ENCODE results near the gene CHST9.

The CHST9 gene

DNA sequence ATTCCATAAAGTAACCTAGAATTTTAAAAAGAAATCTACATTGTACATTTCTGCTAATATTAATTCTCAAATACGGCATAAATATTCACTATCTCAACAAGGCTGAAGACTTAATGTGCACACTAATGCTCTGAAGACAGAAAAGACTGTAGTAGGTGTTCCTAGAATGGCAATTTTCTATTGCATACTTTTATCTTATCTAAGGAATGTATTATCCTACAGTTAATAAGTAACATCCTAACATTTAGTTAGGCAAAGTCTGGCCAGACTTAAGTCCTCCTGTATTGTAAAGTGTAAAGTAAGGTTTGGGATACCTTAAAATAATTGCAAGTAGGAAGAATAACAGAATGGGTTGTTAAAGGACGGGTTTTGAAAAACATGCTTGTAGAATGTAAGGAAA, 42.2 kb downstream of the CHST9 start:
- no peak for DNase-seq
- ChIA-PET POLR2A (no interaction called here), CTCF (no interaction called here)
- Histone ChIP-seq H3K9me3 (ENCODE audit: control extremely low read depth in 1 of 5, control insufficient read depth in 4 of 5, insufficient read depth in 2 of 5, low read depth in 1 of 5, low read length in 4 of 5) (peaks cover 0 to 1% (median 0%) of the 10 kb centered on the region in 5 experiments), H3K27me3 (replicated peaks in 2 of 5; ENCODE audit: control insufficient read depth in 4 of 5, insufficient read depth in 5 of 5, low read length in 4 of 5) (no peaks in the 10 kb centered on the region), H3K4me1 (ENCODE audit: control extremely low read depth in 1 of 4, control insufficient read depth in 4 of 4, insufficient read depth in 4 of 4, low read length in 3 of 4) (no peaks in the 10 kb centered on the region), H3K36me3 (ENCODE audit: control insufficient read depth in 4 of 4, insufficient read depth in 4 of 4, low read length in 3 of 4) (no peaks in the 10 kb centered on the region), H3K27ac (ENCODE audit: insufficient read depth in 1 of 2, low read depth in 1 of 2, low read length in 2 of 2, poor library complexity in 1 of 2, severe bottlenecking in 2 of 2) (no peak overlapping the region), H3K4me3 (ENCODE audit: control insufficient read depth in 1 of 7, extremely low read depth in 1 of 7, insufficient read depth in 4 of 7, low read depth in 2 of 7, low read length in 6 of 7) (no peak overlapping the region)
- WGBS (ENCODE audit: insufficient coverage) = no CpG with 5 or more reads among the region's 2 CpGs

DNA sequence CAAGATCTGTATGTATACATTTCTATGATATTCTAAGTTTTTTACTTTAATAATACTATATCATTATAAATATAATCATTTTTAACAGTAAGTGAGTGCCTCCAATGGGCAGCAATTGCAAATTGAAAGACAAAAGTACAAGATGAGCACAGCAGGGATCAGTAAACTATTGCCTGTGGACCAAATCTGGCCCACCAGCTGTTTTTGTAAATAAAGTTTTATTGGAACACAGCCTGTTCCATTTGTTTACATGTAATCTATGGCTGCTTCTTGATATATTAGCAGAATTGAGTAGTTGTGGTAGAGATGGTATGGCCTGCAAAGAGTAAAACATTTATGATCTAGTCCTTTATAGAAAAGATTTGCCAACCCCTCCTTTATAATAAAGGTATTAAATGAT, 43.2 kb downstream of the CHST9 start:
- Histone ChIP-seq H3K27ac (ENCODE audit: insufficient read depth in 1 of 2, low read depth in 1 of 2, low read length in 2 of 2, poor library complexity in 1 of 2, severe bottlenecking in 2 of 2) (no peak overlapping the region), H3K4me3 (ENCODE audit: control insufficient read depth in 1 of 7, extremely low read depth in 1 of 7, insufficient read depth in 4 of 7, low read depth in 2 of 7, low read length in 6 of 7) (no peak overlapping the region), H3K4me1 (ENCODE audit: control extremely low read depth in 1 of 4, control insufficient read depth in 4 of 4, insufficient read depth in 4 of 4, low read length in 3 of 4) (no peaks in the 10 kb centered on the region), H3K9me3 (ENCODE audit: control extremely low read depth in 1 of 5, control insufficient read depth in 4 of 5, insufficient read depth in 2 of 5, low read depth in 1 of 5, low read length in 4 of 5) (no peaks in the 10 kb centered on the region), H3K36me3 (ENCODE audit: control insufficient read depth in 4 of 4, insufficient read depth in 4 of 4, low read length in 3 of 4) (no peaks in the 10 kb centered on the region), H3K27me3 (replicated peaks in 2 of 5; ENCODE audit: control insufficient read depth in 4 of 5, insufficient read depth in 5 of 5, low read length in 4 of 5) (no peaks in the 10 kb centered on the region)
- ChIA-PET POLR2A (no interaction called here), CTCF (no interaction called here)
- DNase-seq = no peak

DNA sequence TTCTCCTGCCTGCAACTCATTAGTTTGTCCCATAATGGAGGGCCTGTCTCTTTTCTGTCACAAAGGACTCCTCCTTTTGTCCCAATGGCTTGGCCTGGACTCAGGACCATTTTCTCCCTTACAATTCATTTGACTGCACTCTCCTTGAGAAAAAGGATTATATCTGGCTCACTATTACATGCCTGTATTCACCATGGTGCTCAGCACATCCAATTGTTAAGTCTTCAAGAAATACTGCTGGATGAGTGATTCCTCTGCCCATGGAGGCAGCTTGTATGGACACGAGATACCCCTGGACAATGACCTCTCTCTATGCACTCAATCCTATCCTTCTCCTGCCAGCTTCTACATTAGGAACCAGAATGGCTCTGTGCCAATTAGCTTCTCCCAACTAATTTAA, 47.0 kb downstream of the CHST9 start:
- CTCF ChIA-PET = no interaction called here
- Histone ChIP-seq H3K4me3 (ENCODE audit: control insufficient read depth in 1 of 7, extremely low read depth in 1 of 7, insufficient read depth in 4 of 7, low read depth in 2 of 7, low read length in 6 of 7) (no peak overlapping the region), H3K27me3 (replicated peaks in 2 of 5; ENCODE audit: control insufficient read depth in 4 of 5, insufficient read depth in 5 of 5, low read length in 4 of 5) (no peaks in the 10 kb centered on the region), H3K9me3 (ENCODE audit: control extremely low read depth in 1 of 5, control insufficient read depth in 4 of 5, insufficient read depth in 2 of 5, low read depth in 1 of 5, low read length in 4 of 5) (no peaks in the 10 kb centered on the region), H3K36me3 (ENCODE audit: control insufficient read depth in 4 of 4, insufficient read depth in 4 of 4, low read length in 3 of 4) (no peaks in the 10 kb centered on the region), H3K4me1 (ENCODE audit: control extremely low read depth in 1 of 4, control insufficient read depth in 4 of 4, insufficient read depth in 4 of 4, low read length in 3 of 4) (no peaks in the 10 kb centered on the region), H3K27ac (ENCODE audit: insufficient read depth in 1 of 2, low read depth in 1 of 2, low read length in 2 of 2, poor library complexity in 1 of 2, severe bottlenecking in 2 of 2) (no peak overlapping the region)
- POLR2A ChIA-PET = no interaction called here
- DNase-seq = no peak
- WGBS (ENCODE audit: insufficient coverage) = 90% methylated on average over 1 of the region's 1 CpG

DNA sequence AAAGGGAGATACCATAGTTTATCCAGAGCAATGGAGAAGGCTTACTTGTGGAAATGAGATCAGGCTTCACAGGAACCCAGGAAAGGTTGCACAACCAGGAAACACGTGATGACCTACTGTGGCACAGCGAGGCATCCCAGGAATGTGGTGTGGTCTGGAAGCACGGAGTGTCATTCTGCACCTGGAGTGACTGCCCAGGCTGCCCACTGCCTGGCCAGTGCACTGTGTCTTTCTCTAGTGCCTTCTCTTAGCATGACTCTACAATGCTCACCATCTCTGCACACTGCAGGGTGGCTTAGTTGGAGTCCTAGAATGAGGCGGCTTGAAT, 48.9 kb downstream of the CHST9 start:
- 85% methylated on average over 2 of the region's 4 CpGs for WGBS (ENCODE audit: insufficient coverage)
- no peak overlapping the region for H3K4me3 ChIP-seq (ENCODE audit: control insufficient read depth in 1 of 7, extremely low read depth in 1 of 7, insufficient read depth in 4 of 7, low read depth in 2 of 7, low read length in 6 of 7)
- no peaks in the 10 kb centered on the region for H3K9me3 ChIP-seq (ENCODE audit: control extremely low read depth in 1 of 5, control insufficient read depth in 4 of 5, insufficient read depth in 2 of 5, low read depth in 1 of 5, low read length in 4 of 5)
- ChIA-PET POLR2A (no interaction called here), CTCF (no interaction called here)
- H3K4me1 ChIP-seq (ENCODE audit: control extremely low read depth in 1 of 4, control insufficient read depth in 4 of 4, insufficient read depth in 4 of 4, low read length in 3 of 4) = no peaks in the 10 kb centered on the region
- no peak overlapping the region for H3K27ac ChIP-seq (ENCODE audit: insufficient read depth in 1 of 2, low read depth in 1 of 2, low read length in 2 of 2, poor library complexity in 1 of 2, severe bottlenecking in 2 of 2)
- no peaks in the 10 kb centered on the region for H3K27me3 ChIP-seq (replicated peaks in 2 of 5; ENCODE audit: control insufficient read depth in 4 of 5, insufficient read depth in 5 of 5, low read length in 4 of 5)
- no peak for DNase-seq
- no peaks in the 10 kb centered on the region for H3K36me3 ChIP-seq (ENCODE audit: control insufficient read depth in 4 of 4, insufficient read depth in 4 of 4, low read length in 3 of 4)

DNA sequence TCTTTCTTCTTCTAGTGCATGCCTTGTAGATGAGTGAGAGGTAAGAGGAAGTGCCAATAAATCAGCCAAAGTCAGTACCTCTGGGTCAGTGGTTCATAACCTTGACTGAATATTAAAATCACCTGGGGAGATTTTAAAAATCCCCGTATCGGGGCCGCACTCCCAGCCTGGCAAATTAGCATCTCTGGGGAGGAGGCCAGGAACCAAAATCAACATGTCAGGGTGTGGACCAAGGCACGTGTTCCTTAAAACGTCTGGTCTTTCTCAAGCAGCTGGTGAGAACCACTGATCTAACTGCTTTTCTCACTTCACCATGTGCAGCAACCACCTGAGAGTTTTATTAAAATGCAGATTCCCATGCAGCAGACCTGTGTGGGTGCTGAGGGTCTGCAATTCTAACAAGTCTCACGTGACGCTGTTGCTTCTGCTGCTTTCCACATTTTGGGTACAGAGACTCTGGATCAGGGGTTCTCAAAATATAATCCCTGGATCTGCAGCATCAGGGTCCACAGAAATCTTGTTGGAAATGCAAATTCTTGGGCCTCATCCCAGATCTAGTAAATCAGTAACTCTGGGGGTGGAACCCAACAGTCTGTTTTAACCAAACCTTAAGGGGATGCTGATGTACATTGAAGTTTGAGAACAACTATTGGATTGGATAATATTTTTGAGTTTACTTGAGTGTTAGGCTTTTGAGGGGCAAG, 49.5 kb downstream of the CHST9 start:
- Histone ChIP-seq H3K4me3 (ENCODE audit: control insufficient read depth in 1 of 7, extremely low read depth in 1 of 7, insufficient read depth in 4 of 7, low read depth in 2 of 7, low read length in 6 of 7) (no peak overlapping the region), H3K36me3 (ENCODE audit: control insufficient read depth in 4 of 4, insufficient read depth in 4 of 4, low read length in 3 of 4) (no peaks in the 10 kb centered on the region), H3K27me3 (replicated peaks in 2 of 5; ENCODE audit: control insufficient read depth in 4 of 5, insufficient read depth in 5 of 5, low read length in 4 of 5) (no peaks in the 10 kb centered on the region), H3K4me1 (ENCODE audit: control extremely low read depth in 1 of 4, control insufficient read depth in 4 of 4, insufficient read depth in 4 of 4, low read length in 3 of 4) (no peaks in the 10 kb centered on the region), H3K9me3 (ENCODE audit: control extremely low read depth in 1 of 5, control insufficient read depth in 4 of 5, insufficient read depth in 2 of 5, low read depth in 1 of 5, low read length in 4 of 5) (no peaks in the 10 kb centered on the region), H3K27ac (ENCODE audit: insufficient read depth in 1 of 2, low read depth in 1 of 2, low read length in 2 of 2, poor library complexity in 1 of 2, severe bottlenecking in 2 of 2) (no peak overlapping the region)
- ChIA-PET CTCF (no interaction called here), POLR2A (no interaction called here)
- no peak for DNase-seq
- WGBS (ENCODE audit: insufficient coverage) = 56% methylated on average over 7 of the region's 7 CpGs

DNA sequence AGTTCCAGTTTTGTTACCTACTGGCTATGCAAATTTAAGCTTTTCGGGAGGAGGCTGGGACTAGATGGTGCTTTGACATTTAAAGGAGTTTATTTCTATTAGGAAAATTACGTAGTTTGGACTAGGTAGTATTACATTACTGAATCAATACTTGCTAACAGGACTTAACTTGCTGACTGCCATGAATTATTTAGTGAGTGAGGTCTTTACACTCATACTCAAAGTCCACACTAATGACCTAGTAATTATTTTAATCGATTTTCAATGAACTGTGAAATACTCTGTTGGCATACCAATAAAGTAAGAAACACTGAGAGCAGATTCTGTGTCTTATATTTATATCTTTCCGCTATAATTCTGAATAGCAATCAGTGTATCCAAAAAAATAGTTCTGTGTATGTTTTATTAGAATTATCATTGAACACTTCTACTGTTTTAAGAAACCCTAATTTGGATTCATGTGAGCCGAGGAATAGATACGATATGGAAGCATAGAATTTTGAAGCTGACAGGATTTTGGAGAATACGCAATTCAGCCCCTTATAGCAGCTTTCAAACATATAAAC, 55.0 kb downstream of the CHST9 start:
- WGBS (ENCODE audit: insufficient coverage) = no CpG with 5 or more reads among the region's 7 CpGs
- CTCF ChIA-PET = no interaction called here
- Histone ChIP-seq H3K4me1 (ENCODE audit: control extremely low read depth in 1 of 4, control insufficient read depth in 4 of 4, insufficient read depth in 4 of 4, low read length in 3 of 4) (no peaks in the 10 kb centered on the region), H3K4me3 (ENCODE audit: control insufficient read depth in 1 of 7, extremely low read depth in 1 of 7, insufficient read depth in 4 of 7, low read depth in 2 of 7, low read length in 6 of 7) (no peak overlapping the region), H3K9me3 (ENCODE audit: control extremely low read depth in 1 of 5, control insufficient read depth in 4 of 5, insufficient read depth in 2 of 5, low read depth in 1 of 5, low read length in 4 of 5) (no peaks in the 10 kb centered on the region), H3K36me3 (ENCODE audit: control insufficient read depth in 4 of 4, insufficient read depth in 4 of 4, low read length in 3 of 4) (no peaks in the 10 kb centered on the region), H3K27ac (ENCODE audit: insufficient read depth in 1 of 2, low read depth in 1 of 2, low read length in 2 of 2, poor library complexity in 1 of 2, severe bottlenecking in 2 of 2) (no peak overlapping the region), H3K27me3 (replicated peaks in 2 of 5; ENCODE audit: control insufficient read depth in 4 of 5, insufficient read depth in 5 of 5, low read length in 4 of 5) (no peaks in the 10 kb centered on the region)
- no peak for DNase-seq
- POLR2A ChIA-PET = no interaction called here

DNA sequence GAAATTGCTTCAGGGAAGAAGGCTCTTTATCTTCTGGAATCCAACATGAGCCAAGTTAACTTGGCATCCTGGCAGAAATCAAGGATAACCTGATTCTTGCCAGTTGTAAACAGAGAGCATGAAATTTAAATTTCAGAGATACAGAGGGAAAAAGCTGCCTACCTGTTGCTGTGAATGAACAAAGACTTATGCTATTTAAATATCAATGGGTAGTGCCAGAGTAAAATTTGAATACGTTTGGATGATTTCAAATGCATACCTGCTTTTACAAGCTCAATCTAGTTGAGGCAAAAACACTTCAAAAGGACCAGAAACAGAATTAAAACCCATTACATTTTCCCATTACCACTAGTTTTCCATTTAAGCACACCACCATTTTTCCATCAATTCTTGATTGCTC, 60.9 kb downstream of the CHST9 start:
- no peaks in the 10 kb centered on the region for H3K36me3 ChIP-seq (ENCODE audit: control insufficient read depth in 4 of 4, insufficient read depth in 4 of 4, low read length in 3 of 4)
- WGBS (ENCODE audit: insufficient coverage) = no CpG with 5 or more reads among the region's 1 CpG
- POLR2A ChIA-PET = no interaction called here

More for the DNA sequence above, 60.9 kb downstream of the CHST9 start:
- Histone ChIP-seq H3K4me3 (ENCODE audit: control insufficient read depth in 1 of 7, extremely low read depth in 1 of 7, insufficient read depth in 4 of 7, low read depth in 2 of 7, low read length in 6 of 7) (no peak overlapping the region), H3K27ac (ENCODE audit: insufficient read depth in 1 of 2, low read depth in 1 of 2, low read length in 2 of 2, poor library complexity in 1 of 2, severe bottlenecking in 2 of 2) (no peak overlapping the region), H3K4me1 (ENCODE audit: control extremely low read depth in 1 of 4, control insufficient read depth in 4 of 4, insufficient read depth in 4 of 4, low read length in 3 of 4) (no peaks in the 10 kb centered on the region), H3K27me3 (replicated peaks in 2 of 5; ENCODE audit: control insufficient read depth in 4 of 5, insufficient read depth in 5 of 5, low read length in 4 of 5) (no peaks in the 10 kb centered on the region), H3K9me3 (ENCODE audit: control extremely low read depth in 1 of 5, control insufficient read depth in 4 of 5, insufficient read depth in 2 of 5, low read depth in 1 of 5, low read length in 4 of 5) (no peaks in the 10 kb centered on the region)
- DNase-seq = no peak
- CTCF ChIA-PET = no interaction called here

Measured in common myeloid progenitor, CD34-positive (primary cell).